ENCODE measurements around the gene UQCR11. TPM values are rescaled to one million over a fixed set of nuclear protein-coding genes. Genes with fewer than 3 reads are reported as not detected.
A peak's percentile ranks its signal among the peaks of the same experiment; 100 is the strongest.

UQCR11 gene
- total and polyA plus RNA-seq, 8 donors: 32.2 to 659 (median 153) TPM

- Histone ChIP-seq H3K9me3 (no peaks in the 10 kb centered on the region), H3K36me3 (peaks cover 26 to 46% (median 36%) of the 10 kb centered on the region in 4 donors), H3K27ac (no peak overlapping the region), H3K27me3 (no peaks in the 10 kb centered on the region), H3K4me3 (no peak overlapping the region), H3K4me1 (peaks cover 30 to 59% (median 43%) of the 10 kb centered on the region in 4 donors)
- no peak for DNase-seq
- 92 to 96% (median 94%) methylated on average over 21 of the region's 21 CpGs for WGBS, 5 donors
- intact Hi-C loops (cut with DNase I; ENCODE audit: low total_unique reads): no loop called here
- TF ChIP-seq POLR2AphosphoS5 (IDR thresholded peaks at IDR 0.05): no peak
Measured at GRCh38 chr19:1602091-1602707, 3.1 kb downstream of the UQCR11 start.

- WGBS, 5 donors: 88 to 95% (median 92%) methylated on average over 14 of the region's 14 CpGs
- intact Hi-C loops (cut with DNase I; ENCODE audit: low total_unique reads): no loop called here
- H3K27me3 ChIP-seq: no peaks in the 10 kb centered on the region
- no peak for DNase-seq
- no peaks in the 10 kb centered on the region for H3K9me3 ChIP-seq
- peaks cover 32 to 52% (median 41%) of the 10 kb centered on the region in 4 donors for H3K36me3 ChIP-seq
- peaks cover 30 to 58% (median 42%) of the 10 kb centered on the region in 4 donors for H3K4me1 ChIP-seq
- TF ChIP-seq POLR2AphosphoS5 (IDR thresholded peaks at IDR 0.05) (no peak), POLR2A (IDR thresholded peaks at IDR 0.05) (no peak), CTCF (IDR thresholded peaks at IDR 0.05) (no peak), EP300 (IDR thresholded peaks at IDR 0.05) (no peak)
- H3K27ac ChIP-seq: no peak overlapping the region
- no peak overlapping the region for H3K4me3 ChIP-seq
Measured at GRCh38 chr19:1601613-1602064, 3.6 kb downstream of the UQCR11 start.

GRCh38 chr19:1599460-1599846 lies 5.8 kb downstream of the UQCR11 start:
- H3K27me3 ChIP-seq: no peaks in the 10 kb centered on the region
- 93 to 94% (median 93%) methylated on average over 14 to 15 of the region's 15 CpGs; no CpG with 5 or more reads in 1 of the 5 donors for WGBS, 5 donors
- H3K4me3 ChIP-seq: no peak overlapping the region
- H3K36me3 ChIP-seq: peaks cover 37 to 73% (median 58%) of the 10 kb centered on the region in 4 donors
- no peaks in the 10 kb centered on the region for H3K9me3 ChIP-seq
- DNase-seq: no peak
- peaks cover 19 to 48% (median 30%) of the 10 kb centered on the region in 4 donors for H3K4me1 ChIP-seq
- H3K27ac ChIP-seq: no peak overlapping the region
- intact Hi-C loops (cut with DNase I; ENCODE audit: low total_unique reads): no loop called here
- TF ChIP-seq POLR2AphosphoS5 (IDR thresholded peaks at IDR 0.05): no peak
- TF ChIP-seq EP300 (IDR thresholded peaks at IDR 0.05): no peak
- no peak for TF ChIP-seq POLR2A (IDR thresholded peaks at IDR 0.05)
- no peak for TF ChIP-seq CTCF (IDR thresholded peaks at IDR 0.05)

- TF ChIP-seq EP300 (IDR thresholded peaks at IDR 0.05): no peak
- no peak for TF ChIP-seq POLR2AphosphoS5 (IDR thresholded peaks at IDR 0.05)
- TF ChIP-seq POLR2A (IDR thresholded peaks at IDR 0.05): no peak
- no peak for TF ChIP-seq CTCF (IDR thresholded peaks at IDR 0.05)
- Histone ChIP-seq H3K4me1 (peaks cover 14 to 44% (median 24%) of the 10 kb centered on the region in 4 donors), H3K4me3 (no peak overlapping the region), H3K36me3 (peaks cover 37 to 73% (median 58%) of the 10 kb centered on the region in 4 donors), H3K27ac (no peak overlapping the region), H3K27me3 (no peaks in the 10 kb centered on the region), H3K9me3 (no peaks in the 10 kb centered on the region)
- intact Hi-C loops (cut with DNase I; ENCODE audit: low total_unique reads): no loop called here
- DNase-seq: no peak
- WGBS, 5 donors: 84 to 93% (median 89%) methylated on average over 15 to 20 of the region's 20 CpGs
Measured at GRCh38 chr19:1598777-1599459, 6.3 kb downstream of the UQCR11 start.

- Histone ChIP-seq H3K36me3 (peaks cover 23 to 39% (median 35%) of the 10 kb centered on the region in 4 donors), H3K9me3 (no peaks in the 10 kb centered on the region), H3K27me3 (no peaks in the 10 kb centered on the region), H3K4me3 (peak overlapping the region; percentile 65 to 96 (median 78)), H3K4me1 (peaks cover 22 to 39% (median 35%) of the 10 kb centered on the region in 4 donors), H3K27ac (peak overlapping the region in 4 of 5 donors; percentile 77 to 99 (median 88))
- 49 to 66% (median 51%) methylated on average over 5 to 10 of the region's 10 CpGs for WGBS, 5 donors
- TF ChIP-seq POLR2A (IDR thresholded peaks at IDR 0.05) (no peak), POLR2AphosphoS5 (IDR thresholded peaks at IDR 0.05) (no peak), CTCF (IDR thresholded peaks at IDR 0.05) (no peak), EP300 (IDR thresholded peaks at IDR 0.05) (no peak)
- DNase-seq: no peak
- intact Hi-C loops (cut with DNase I; ENCODE audit: low total_unique reads): no loop called here
Measured at GRCh38 chr19:1593501-1593772, 11.8 kb downstream of the UQCR11 start.

Data from stomach (tissue), 9 donors.